SJCRH30 (cell line): ENCODE measurements around the gene CPEB4. TPM values are rescaled to one million over a fixed set of nuclear protein-coding genes. Genes with fewer than 3 reads are reported as not detected.
A peak's percentile ranks its signal among the peaks of the same experiment; 100 is the strongest.

Experiments
- DNase-seq, 2 experiments: peaks; one replicate each; pipeline ENCODE4 v3.0.0-alpha.2; 2015 to 2020
- H3K27ac ChIP-seq: fragments of 250-450 bp; sonication (Bioruptor Pico); 2 replicates; pipeline ENCODE4 v1.5.1; 2020; ENCODE audit warnings: mild to moderate bottlenecking, moderate library complexity
- H3K27me3 ChIP-seq: fragments of 250-450 bp; sonication (Bioruptor Pico); 2 replicates; pipeline ENCODE4 v1.5.1; 2020; ENCODE audit warnings: mild to moderate bottlenecking, moderate library complexity
- H3K36me3 ChIP-seq: fragments of 250-450 bp; sonication (Bioruptor Pico); 2 replicates; pipeline ENCODE4 v1.5.1; 2020; ENCODE audit warnings: mild to moderate bottlenecking, moderate library complexity
- H3K4me1 ChIP-seq: fragments of 250-450 bp; sonication (Bioruptor Pico); 2 replicates; pipeline ENCODE4 v1.5.1; 2020; ENCODE audit warnings: mild to moderate bottlenecking, moderate library complexity
- H3K4me3 ChIP-seq: fragments of 250-450 bp; sonication (Bioruptor Pico); 2 replicates; pipeline ENCODE4 v1.5.1; 2020; ENCODE audit warnings: mild to moderate bottlenecking, moderate library complexity
- H3K9me3 ChIP-seq: fragments of 250-450 bp; sonication (Bioruptor Pico); replicated peaks from 2 replicates; pipeline ENCODE4 v1.5.1; 2020; ENCODE audit warnings: mild to moderate bottlenecking, moderate library complexity
- total RNA-seq: library from RNA; depleted of rRNA; stranded (reverse); fragments of >200 nt; shearing (Covaris generic); gene quantifications from 2 replicates; pipeline ENCODE4 v1.2.3, GENCODE V29; 2014

Gene CPEB4
- total RNA-seq, 1 experiment from 2014 or later = 10.5 TPM

DNA sequence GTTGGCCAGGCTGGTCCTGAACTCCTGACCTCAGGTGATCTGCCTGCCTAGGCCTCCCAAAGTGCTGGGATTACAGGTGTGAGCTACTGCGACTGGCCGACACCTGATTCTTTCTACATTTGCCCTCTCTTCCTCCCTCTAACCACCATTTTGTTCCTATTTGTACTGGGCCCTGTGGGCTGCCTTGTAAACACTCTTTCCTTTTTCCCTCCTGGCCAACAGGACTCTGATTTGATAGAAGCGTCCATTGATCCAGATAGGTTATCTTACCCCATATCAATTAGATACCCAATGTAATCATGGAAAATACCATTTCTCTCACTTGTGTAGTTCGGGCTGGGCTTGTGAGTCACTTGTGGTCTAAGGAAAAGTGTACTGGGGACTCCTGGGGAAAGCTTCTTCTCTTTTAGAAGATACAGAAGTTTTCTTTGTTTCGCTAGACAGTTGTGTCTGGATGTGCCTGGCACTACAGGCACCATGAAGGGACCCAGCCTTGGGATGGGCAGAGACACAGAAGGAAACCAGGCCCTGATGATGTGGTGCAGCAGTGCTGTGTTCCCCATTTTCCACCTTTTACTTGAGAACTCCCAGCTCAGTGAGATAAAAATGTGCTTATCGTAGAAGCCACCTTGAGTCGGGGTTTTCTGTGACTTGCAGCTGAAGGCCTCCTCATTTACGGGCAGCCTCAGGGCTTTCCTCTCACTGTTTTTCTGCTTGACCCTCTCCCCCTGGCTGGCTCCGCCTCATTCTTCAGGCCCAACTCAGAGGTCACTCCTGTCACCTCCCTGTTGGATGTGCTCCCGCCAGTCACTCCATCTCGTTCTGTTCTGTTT, 32.8 kb upstream of the CPEB4 start:
- no peak for DNase-seq
- no peaks in the 10 kb centered on the region for H3K27me3 ChIP-seq
- H3K27ac ChIP-seq = no peak overlapping the region
- no peak overlapping the region for H3K4me3 ChIP-seq
- H3K4me1 ChIP-seq = 0 out of 2 replicates have a peak, but pooled peaks cover 6% of the 10 kb centered on the region
- no peaks in the 10 kb centered on the region for H3K36me3 ChIP-seq
- 0 out of 2 replicates have a peak, but pooled peaks cover 3% of the 10 kb centered on the region for H3K9me3 ChIP-seq

DNA sequence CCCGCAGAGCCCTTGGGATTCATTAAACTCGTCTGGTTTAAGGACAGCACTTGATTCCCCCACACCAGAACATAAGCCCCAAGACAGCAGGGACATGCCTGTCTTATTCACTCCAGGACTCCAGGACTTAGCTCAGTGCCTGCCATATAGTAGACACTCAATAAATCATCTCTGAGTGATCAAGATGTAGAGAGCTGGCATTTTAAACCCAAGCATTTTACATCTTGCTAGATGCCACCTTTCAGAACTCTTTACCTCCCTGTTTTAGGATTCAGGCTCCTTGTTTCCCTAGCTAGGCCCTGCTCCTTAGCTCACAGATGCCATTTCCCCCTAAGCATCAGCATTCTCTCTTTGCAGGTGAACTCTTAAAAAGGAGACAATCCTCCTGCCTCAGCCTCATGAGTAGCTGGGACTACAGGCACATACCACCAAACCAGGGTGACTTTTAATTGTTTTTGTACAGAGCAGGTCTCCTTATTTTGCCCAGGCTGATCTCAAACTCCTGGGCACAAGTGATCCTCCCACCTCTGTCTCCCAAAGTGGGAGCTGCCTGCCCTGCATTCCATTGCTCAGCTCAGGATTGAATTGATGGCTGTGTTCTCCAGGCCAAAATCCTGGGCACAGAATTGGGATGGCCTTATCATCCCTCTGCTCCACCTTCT, 32.0 kb upstream of the CPEB4 start:
- H3K4me1 ChIP-seq = 0 out of 2 replicates have a peak, but pooled peaks cover 6% of the 10 kb centered on the region
- no peak overlapping the region for H3K4me3 ChIP-seq
- H3K36me3 ChIP-seq = no peaks in the 10 kb centered on the region
- no peaks in the 10 kb centered on the region for H3K27me3 ChIP-seq
- no peak for DNase-seq
- no peak overlapping the region for H3K27ac ChIP-seq
- 0 out of 2 replicates have a peak, but pooled peaks cover 3% of the 10 kb centered on the region for H3K9me3 ChIP-seq

DNA sequence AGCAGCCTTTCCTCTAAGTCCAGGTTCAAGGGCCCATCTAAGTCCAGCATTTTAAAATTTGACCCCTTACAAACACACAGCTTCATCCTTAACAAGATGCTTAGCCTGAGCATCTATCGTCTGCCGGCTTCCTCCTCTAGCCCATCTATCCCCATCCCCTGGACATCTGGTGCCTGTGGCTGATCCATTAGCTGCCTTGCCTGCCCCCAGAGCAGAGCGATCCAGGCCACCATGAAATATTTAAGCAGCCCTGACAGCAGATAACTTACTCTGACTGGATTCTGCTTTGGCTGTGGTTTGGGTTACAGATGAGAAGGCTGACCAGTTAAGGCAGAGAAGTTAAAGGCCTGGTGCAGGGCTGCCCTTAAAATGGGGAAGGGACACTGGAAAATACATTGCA, 30.9 kb upstream of the CPEB4 start:
- H3K4me3 ChIP-seq = no peak overlapping the region
- no peaks in the 10 kb centered on the region for H3K27me3 ChIP-seq
- no peak for DNase-seq

DNA sequence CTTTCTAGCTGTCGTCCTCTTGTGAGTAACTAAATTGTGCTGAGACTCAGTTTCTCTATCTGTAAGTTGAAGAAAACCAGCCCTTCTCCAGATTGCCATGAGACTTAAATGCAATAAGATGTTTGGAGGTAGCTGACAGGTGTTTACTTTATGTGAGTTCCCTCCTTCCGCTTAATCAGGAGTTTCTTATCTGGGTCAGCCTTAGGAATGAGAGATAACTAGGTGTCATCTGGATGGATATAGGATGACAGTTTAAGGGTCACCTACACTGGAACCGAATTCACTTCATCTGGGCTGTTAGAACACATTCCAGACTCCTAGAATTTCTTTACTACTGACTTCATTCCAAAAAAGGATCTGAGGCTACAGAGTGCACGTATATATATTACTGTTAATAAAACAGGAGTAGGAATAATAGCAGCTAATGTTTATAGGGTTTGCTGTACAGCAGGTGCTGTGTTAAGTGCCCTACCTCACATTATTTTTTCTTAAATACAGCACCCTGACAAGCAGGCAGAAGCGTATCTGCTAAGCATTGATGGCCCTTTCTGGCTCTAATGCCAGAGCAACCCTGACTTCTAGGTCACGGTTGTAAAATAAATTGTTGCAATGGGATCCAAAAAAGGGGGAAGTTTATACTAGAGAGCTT, 30.0 kb upstream of the CPEB4 start:
- H3K27ac ChIP-seq = no peak overlapping the region
- 0 out of 2 replicates have a peak, but pooled peaks cover 6% of the 10 kb centered on the region for H3K4me1 ChIP-seq
- H3K36me3 ChIP-seq = no peaks in the 10 kb centered on the region
- no peak overlapping the region for H3K4me3 ChIP-seq
- H3K9me3 ChIP-seq = 0 out of 2 replicates have a peak, but pooled peaks cover 3% of the 10 kb centered on the region
- no peak for DNase-seq
- H3K27me3 ChIP-seq = no peaks in the 10 kb centered on the region

More for the DNA sequence above, 30.9 kb upstream of the CPEB4 start:
- H3K9me3 ChIP-seq = 0 out of 2 replicates have a peak, but pooled peaks cover 3% of the 10 kb centered on the region
- 0 out of 2 replicates have a peak, but pooled peaks cover 6% of the 10 kb centered on the region for H3K4me1 ChIP-seq
- no peaks in the 10 kb centered on the region for H3K36me3 ChIP-seq
- H3K27ac ChIP-seq = no peak overlapping the region

DNA sequence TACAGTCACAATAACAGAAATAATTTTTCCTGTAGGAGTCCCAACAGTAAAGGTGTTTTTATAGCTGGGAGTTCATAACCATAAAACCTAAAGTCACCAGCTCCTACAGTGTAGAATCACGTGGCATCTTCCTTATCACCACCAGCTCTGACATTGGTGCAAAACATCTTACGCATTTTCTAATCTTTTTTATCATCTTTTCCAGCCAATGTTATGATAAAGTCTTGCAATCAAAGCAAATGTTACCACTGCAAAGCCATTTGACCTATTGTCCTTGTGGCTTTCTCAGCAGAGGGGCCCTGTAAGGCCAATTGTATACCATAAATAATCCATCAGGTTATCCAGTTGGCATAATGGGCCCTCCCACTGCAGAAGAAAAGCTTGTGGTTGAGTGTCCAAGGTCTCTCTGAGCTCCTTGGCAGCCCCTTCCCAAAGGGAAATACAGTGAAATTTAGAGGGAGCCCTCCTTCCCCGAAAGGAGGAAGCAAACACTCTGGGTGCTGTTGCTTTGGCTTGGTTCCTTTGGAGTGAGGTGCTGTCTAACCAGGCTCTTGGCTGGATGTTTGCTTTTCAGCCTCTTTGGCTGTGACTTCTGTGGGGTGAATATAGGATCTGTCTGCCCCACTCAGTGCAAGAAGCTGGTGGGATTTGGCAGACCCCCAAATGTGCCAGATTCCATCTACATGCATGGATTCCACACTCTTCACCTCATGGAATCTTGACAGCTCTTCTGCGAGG, 29.3 kb upstream of the CPEB4 start:
- 0 out of 2 replicates have a peak, but pooled peaks cover 3% of the 10 kb centered on the region for H3K9me3 ChIP-seq
- DNase-seq = no peak
- H3K4me3 ChIP-seq = no peak overlapping the region
- H3K4me1 ChIP-seq = 0 out of 2 replicates have a peak, but pooled peaks cover 6% of the 10 kb centered on the region
- H3K36me3 ChIP-seq = no peaks in the 10 kb centered on the region
- no peaks in the 10 kb centered on the region for H3K27me3 ChIP-seq
- H3K27ac ChIP-seq = no peak overlapping the region

DNA sequence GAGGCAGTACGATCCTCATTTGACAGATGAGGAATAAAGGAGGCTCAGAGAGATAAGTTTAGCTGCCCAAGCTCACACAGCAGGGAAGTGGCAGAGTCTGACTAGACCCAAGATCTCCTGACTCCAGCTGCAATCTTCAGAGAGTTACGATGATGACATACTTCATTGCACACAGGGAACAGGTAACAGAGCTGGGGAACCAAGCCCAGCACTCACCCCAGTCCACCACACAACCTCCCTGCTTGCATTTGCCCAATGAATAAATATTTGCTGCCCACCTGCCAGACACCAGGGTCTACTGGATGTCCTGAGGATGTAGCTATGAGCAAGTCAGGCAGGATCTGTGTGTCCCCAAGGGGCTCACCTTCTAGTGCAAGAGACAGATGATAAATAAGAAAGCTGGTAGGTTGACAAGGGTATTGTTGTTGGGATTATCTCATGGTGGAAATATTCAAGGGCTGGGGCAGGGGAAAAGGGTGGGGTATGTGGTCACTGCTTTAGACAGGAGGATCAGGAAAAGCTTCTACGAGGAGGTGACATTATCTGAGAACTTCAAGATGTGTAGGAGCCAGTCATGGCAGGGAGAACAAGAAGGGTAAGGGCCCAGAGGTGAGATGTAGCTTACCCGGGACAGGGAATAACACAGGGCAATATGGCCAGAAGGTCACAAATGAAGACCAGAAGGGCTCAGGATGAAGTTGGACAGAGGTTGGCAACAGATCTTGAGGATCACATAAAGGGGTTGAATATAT, 28.6 kb upstream of the CPEB4 start:
- H3K36me3 ChIP-seq = no peaks in the 10 kb centered on the region
- no peaks in the 10 kb centered on the region for H3K27me3 ChIP-seq
- no peak overlapping the region for H3K4me3 ChIP-seq
- no peak overlapping the region for H3K27ac ChIP-seq
- no peaks in the 10 kb centered on the region for H3K9me3 ChIP-seq
- H3K4me1 ChIP-seq = peaks cover 8% of the 10 kb centered on the region; the same call in 1 of the 2 replicates
- DNase-seq = no peak

DNA sequence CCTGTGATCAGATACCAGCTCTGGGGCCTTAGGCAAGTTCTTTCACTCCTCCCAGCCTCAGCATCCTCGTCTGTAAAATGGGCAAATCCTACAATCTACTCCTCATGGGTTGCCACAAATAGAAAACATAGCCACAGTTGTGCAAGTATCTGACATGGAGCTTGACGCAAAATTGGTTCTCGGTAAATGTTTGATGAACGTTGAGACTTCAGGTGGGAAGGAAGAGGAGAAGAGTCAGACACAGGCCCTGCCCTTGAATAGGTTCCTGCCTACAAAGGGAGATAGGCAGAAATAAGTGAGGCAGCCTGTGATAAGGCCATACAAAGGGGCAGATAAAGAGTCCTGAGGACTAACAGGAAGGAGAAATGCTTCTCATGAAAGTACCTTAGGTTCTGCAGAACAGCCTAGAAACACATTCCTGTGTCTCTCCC, 26.1 kb upstream of the CPEB4 start:
- no peaks in the 10 kb centered on the region for H3K9me3 ChIP-seq
- peaks cover 13% of the 10 kb centered on the region; the same call in 1 of the 2 replicates for H3K4me1 ChIP-seq
- no peak overlapping the region for H3K4me3 ChIP-seq
- H3K27ac ChIP-seq = no peak overlapping the region
- no peaks in the 10 kb centered on the region for H3K36me3 ChIP-seq
- no peak for DNase-seq
- H3K27me3 ChIP-seq = no peaks in the 10 kb centered on the region

DNA sequence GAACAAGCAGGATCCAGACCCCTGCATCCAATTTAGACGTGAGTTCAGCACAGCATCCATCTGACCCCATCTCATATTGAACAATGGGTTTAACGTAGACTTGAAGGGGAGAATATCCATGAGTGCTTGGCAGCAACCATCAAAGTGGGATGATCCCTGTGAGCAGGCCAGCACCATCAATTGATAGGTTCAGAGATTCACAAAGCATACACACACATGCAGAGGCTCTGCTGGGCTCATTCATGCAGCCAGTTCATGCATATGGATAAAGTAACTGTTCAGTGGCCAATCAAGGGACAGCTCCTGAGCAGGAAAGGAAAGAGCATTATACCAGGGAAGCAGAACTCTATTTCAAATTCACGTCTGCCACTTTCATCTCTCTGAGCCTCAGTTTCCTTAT, 24.8 kb upstream of the CPEB4 start:
- H3K9me3 ChIP-seq = no peaks in the 10 kb centered on the region
- no peak for DNase-seq
- H3K36me3 ChIP-seq = no peaks in the 10 kb centered on the region
- no peaks in the 10 kb centered on the region for H3K27me3 ChIP-seq
- no peak overlapping the region for H3K4me3 ChIP-seq
- H3K4me1 ChIP-seq = peaks cover 12% of the 10 kb centered on the region; the same call in 1 of the 2 replicates
- H3K27ac ChIP-seq = no peak overlapping the region

DNA sequence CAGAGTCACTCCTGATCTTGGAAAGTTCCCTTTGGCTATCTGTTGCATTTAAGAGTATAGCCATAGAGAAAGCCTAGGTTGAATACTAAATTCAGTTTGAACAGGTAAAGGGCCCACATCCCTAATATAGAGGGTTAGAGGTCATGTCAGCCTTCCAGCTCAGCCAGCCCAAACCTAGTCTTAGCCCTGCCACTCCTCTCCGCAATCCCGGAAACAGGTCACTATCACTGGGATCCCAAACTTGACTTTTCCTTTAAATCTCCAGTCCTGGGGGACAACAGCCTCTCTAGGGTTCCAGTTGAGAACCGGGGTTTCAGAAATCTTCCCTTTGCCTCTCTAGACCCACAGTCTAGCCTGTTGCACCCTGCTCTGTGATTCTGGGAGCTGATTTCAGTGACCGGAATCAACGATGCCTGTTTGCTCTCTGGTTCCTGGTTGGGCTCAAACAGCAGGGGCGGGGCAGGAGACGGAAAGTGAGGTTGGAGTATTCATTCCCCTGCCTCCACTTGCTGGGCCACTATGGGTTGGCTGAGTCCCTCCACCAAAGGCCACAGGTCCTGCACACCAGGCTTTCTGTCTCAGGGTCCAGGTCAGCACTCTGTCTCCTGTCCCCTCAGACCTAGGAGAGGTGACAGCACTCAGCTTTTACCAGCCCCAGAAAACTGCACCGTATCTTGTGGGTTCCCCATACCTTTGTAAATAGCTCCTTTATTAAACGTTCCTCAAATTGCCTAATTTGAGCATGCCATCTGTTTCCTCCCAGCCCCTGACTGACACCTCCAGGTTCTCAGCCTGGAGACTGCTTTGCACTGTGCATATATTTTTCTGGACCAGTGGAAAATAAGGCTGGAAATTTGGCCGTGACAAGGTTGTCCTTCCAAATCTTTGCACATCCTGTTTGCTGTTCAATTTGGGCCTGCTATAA, 23.8 kb upstream of the CPEB4 start:
- Histone ChIP-seq H3K27ac (no peak overlapping the region), H3K9me3 (no peaks in the 10 kb centered on the region), H3K4me3 (no peak overlapping the region), H3K4me1 (peaks cover 6% of the 10 kb centered on the region; the same call in 1 of the 2 replicates), H3K36me3 (no peaks in the 10 kb centered on the region), H3K27me3 (no peaks in the 10 kb centered on the region)
- peak; percentile 7 to 30 for DNase-seq

DNA sequence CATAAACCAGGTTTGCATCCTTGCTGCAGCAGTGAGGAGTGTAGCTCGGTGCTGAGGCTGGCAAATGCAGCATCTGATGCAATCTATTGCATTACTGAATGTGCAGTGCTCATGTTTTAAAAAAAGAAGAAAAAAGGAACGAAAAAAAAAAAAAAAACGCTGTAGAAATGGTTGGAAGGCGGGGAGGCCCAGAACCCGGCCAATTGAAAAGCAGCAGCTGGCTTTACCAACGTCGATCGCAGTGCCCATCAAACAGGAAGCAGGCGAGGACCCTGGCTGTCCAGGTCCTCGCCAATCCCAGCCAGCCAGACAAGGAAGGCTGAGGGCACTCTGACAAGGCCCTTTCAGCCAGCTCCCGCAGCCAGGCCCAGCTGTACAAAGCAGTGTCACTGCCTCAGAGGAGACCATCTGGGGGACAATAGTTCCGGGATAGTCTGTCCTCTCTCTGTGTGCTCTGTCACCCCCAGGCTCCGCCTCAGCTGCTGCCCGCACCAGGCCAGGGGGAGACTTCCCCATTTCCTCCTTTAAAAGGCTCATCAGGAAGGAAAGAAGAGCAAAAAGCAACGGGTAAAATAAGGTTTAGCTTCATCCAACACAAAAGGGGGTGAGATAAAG, 21.8 kb upstream of the CPEB4 start:
- no peaks in the 10 kb centered on the region for H3K9me3 ChIP-seq
- H3K4me3 ChIP-seq = no peak overlapping the region
- H3K36me3 ChIP-seq = no peaks in the 10 kb centered on the region
- peaks cover 6% of the 10 kb centered on the region; the same call in 1 of the 2 replicates for H3K4me1 ChIP-seq
- H3K27ac ChIP-seq = no peak overlapping the region
- DNase-seq = no peak
- H3K27me3 ChIP-seq = no peaks in the 10 kb centered on the region

DNA sequence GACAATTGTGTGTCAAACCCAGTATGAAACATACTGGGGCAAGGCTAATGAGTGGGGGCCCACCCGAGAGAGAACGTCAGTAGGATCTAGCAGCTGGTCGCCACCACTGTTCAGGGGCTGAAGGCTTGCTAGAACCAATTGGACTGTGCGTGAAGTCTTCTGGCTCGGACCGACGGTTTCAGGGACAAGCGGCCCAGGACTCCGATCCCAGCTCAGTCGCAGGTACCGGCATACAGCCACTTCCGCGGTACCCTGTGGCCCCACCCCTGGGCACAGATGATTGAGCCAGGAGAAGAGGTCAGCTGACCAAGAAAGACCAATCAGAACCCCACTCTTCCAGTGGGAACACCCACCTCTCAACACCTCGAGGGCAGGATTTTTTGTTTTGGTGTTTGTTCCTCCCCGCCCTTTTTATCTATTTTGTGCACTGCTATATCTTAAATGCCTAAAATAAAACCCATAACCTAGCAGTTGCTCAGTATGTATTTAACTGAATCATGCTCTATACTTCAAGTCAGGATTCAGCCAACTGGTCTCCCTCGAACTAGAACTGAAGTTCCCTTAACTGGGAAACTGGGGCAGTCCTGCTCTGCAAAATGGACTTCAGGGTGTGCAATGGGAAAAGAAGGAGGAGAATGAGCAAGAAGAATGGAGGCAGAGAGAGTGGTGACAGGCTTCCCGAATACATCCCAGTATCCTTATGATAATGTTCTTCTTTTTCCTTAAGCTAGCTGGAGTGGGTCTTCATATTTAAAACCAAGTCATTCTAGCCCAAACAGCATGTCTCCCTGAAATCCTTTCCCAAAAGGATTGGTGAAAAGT, 21.1 kb upstream of the CPEB4 start:
- Histone ChIP-seq H3K36me3 (no peaks in the 10 kb centered on the region), H3K9me3 (no peaks in the 10 kb centered on the region), H3K4me3 (no peak overlapping the region), H3K27ac (no peak overlapping the region), H3K4me1 (peaks cover 6% of the 10 kb centered on the region; the same call in 1 of the 2 replicates), H3K27me3 (no peaks in the 10 kb centered on the region)
- DNase-seq = no peak
